DND-41 (cell line): ENCODE data around the gene CYBA.

Source experiments
- EZH2 ChIP-seq: IDR thresholded peaks from 3 replicates; pipeline ENCODE4 v1.6.1; 2012; ENCODE audit warnings: borderline replicate concordance, low read depth, mild to moderate bottlenecking, moderate library complexity, low read length, inconsistent platforms; ENCODE audit not compliant: severe bottlenecking
- TF ChIP-seq, protein P1 (sequence below): IDR thresholded peaks from 2 replicates; pipeline ENCODE4 v1.5.1; 2012; ENCODE audit warnings: borderline replicate concordance, low read length, moderate library complexity, mild to moderate bottlenecking; ENCODE audit not compliant: poor library complexity, severe bottlenecking; ENCODE audit errors: extremely low read depth

DNA sequence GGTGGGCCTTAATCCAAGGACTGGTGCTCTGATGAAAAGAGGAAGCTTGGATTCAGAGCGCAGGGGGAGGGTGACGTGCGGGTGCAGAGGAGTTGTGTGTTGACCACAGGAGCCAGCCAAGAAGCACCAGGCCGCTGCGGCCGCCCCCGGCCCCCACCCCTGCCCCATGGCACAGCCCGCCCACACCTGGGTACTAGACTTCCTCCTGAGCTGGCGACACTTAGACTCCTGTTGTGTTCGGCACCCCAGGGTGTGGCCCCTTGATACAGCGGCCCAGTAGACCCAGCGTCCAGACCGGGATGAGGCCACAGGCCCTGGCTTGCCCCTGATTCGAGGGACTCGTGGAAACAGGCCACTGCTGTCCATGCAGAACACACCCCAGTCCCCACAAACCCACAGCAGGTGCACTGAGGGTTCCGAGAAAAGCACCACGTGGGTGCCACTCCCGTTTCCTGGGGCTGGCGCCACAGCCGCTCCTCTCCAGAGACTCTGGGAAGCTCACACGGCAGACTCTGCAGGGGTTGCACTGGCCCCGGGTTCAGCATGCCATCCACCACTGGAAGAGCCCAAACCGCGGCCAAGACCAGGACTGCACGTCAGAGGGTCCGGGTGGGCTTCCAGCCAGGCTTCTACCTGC, 41.2 kb upstream of the CYBA start:
- TF ChIP-seq, protein P1, sequence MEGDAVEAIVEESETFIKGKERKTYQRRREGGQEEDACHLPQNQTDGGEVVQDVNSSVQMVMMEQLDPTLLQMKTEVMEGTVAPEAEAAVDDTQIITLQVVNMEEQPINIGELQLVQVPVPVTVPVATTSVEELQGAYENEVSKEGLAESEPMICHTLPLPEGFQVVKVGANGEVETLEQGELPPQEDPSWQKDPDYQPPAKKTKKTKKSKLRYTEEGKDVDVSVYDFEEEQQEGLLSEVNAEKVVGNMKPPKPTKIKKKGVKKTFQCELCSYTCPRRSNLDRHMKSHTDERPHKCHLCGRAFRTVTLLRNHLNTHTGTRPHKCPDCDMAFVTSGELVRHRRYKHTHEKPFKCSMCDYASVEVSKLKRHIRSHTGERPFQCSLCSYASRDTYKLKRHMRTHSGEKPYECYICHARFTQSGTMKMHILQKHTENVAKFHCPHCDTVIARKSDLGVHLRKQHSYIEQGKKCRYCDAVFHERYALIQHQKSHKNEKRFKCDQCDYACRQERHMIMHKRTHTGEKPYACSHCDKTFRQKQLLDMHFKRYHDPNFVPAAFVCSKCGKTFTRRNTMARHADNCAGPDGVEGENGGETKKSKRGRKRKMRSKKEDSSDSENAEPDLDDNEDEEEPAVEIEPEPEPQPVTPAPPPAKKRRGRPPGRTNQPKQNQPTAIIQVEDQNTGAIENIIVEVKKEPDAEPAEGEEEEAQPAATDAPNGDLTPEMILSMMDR = no peak
- TF ChIP-seq EZH2 = no peak
